NCI-H69 (cell line): ENCODE results near the gene GSC.
"Not testable (repeated sequence)": the region's sequence is repeated elsewhere in the genome, so short reads cannot be mapped to it uniquely, and the experiment has no call there.

Experiments
- DNase-seq: peaks from one replicate; lab custom pipeline; 2025; lab: John Stamatoyannopoulos, UW

The GSC gene

GRCh38 chr14:94769391-94770250 is at the start of gene GSC:
TSS of gene GSC (minus strand) at chr14:94770113. CDS start at chr14:94770015, 98 bp downstream.
- peak; percentile 43 for DNase-seq

- DNase-seq: no peak
Observed at GRCh38 chr14:94819531-94819930, 49.6 kb upstream of the GSC start.

GRCh38 chr14:94816113-94816512 is 46.2 kb upstream of the GSC start:
- DNase-seq: no peak

- DNase-seq: no peak
Observed at GRCh38 chr14:94805680-94806288, 35.9 kb upstream of the GSC start.

- no peak for DNase-seq
Observed at GRCh38 chr14:94801225-94801624, 31.3 kb upstream of the GSC start.

GRCh38 chr14:94800764-94801163 is 30.9 kb upstream of the GSC start:
- not testable (repeated sequence) for DNase-seq

- no peak for DNase-seq
Observed at GRCh38 chr14:94797887-94798286, 28.0 kb upstream of the GSC start.

GRCh38 chr14:94796278-94796677 is 26.4 kb upstream of the GSC start:
- DNase-seq: no peak

- DNase-seq: no peak
Observed at GRCh38 chr14:94795372-94795771, 25.5 kb upstream of the GSC start.

GRCh38 chr14:94793901-94794300 is 24.0 kb upstream of the GSC start:
- DNase-seq: no peak

GRCh38 chr14:94787655-94788054 is 17.7 kb upstream of the GSC start:
- DNase-seq: no peak

GRCh38 chr14:94787092-94787491 is 17.2 kb upstream of the GSC start:
- DNase-seq: no peak

GRCh38 chr14:94780536-94781399 is 10.9 kb upstream of the GSC start:
- no peak for DNase-seq

GRCh38 chr14:94779713-94780112 is 9.8 kb upstream of the GSC start:
- DNase-seq: no peak

- no peak for DNase-seq
Observed at GRCh38 chr14:94775871-94776210, 5.9 kb upstream of the GSC start.

- DNase-seq: no peak
Observed at GRCh38 chr14:94775091-94775870, 5.4 kb upstream of the GSC start.

GRCh38 chr14:94774344-94775090 is 4.6 kb upstream of the GSC start:
- DNase-seq: no peak

- DNase-seq: no peak
Observed at GRCh38 chr14:94773655-94774343, 3.9 kb upstream of the GSC start.

- DNase-seq: no peak
Observed at GRCh38 chr14:94773061-94773648, 3.2 kb upstream of the GSC start.

- no peak for DNase-seq
Observed at GRCh38 chr14:94772548-94772947, 2.6 kb upstream of the GSC start.
